NCI-H69 (cell line): ENCODE measurements around the gene SCMH1.

ENCODE experiments used
- DNase-seq: peaks from one replicate; lab custom pipeline; 2025; lab: John Stamatoyannopoulos, UW

The SCMH1 gene

GRCh38 chr1:41003640-41004220 lies 238.4 kb downstream of the SCMH1 start:
- DNase-seq = no peak

- no peak for DNase-seq
Observed at GRCh38 chr1:41003127-41003639, 238.9 kb downstream of the SCMH1 start.

- no peak for DNase-seq
Observed at GRCh38 chr1:40998668-40999067, 243.4 kb downstream of the SCMH1 start.

- DNase-seq = no peak
Observed at GRCh38 chr1:40997096-40997495, 245.0 kb downstream of the SCMH1 start.

- no peak for DNase-seq
Observed at GRCh38 chr1:40989066-40989465, 253.0 kb downstream of the SCMH1 start.

- DNase-seq = no peak
Observed at GRCh38 chr1:40988280-40988679, 253.8 kb downstream of the SCMH1 start.

GRCh38 chr1:40987439-40988276 lies 254.4 kb downstream of the SCMH1 start:
- DNase-seq = no peak

GRCh38 chr1:40986956-40987355 lies 255.2 kb downstream of the SCMH1 start:
- no peak for DNase-seq

- no peak for DNase-seq
Observed at GRCh38 chr1:40986328-40986783, 255.8 kb downstream of the SCMH1 start.

- DNase-seq = no peak
Observed at GRCh38 chr1:40985875-40986274, 256.2 kb downstream of the SCMH1 start.

GRCh38 chr1:40985161-40985560 lies 256.9 kb downstream of the SCMH1 start:
- DNase-seq = peak; percentile 23

- no peak for DNase-seq
Observed at GRCh38 chr1:40984531-40984930, 257.6 kb downstream of the SCMH1 start.

GRCh38 chr1:40984066-40984465 lies 258.0 kb downstream of the SCMH1 start:
- DNase-seq = no peak

GRCh38 chr1:40983286-40983685 lies 258.8 kb downstream of the SCMH1 start:
- no peak for DNase-seq

- no peak for DNase-seq
Observed at GRCh38 chr1:40982721-40983120, 259.4 kb downstream of the SCMH1 start.

- no peak for DNase-seq
Observed at GRCh38 chr1:40981691-40982448, 260.2 kb downstream of the SCMH1 start.

GRCh38 chr1:40980453-40981121 lies 261.5 kb downstream of the SCMH1 start:
- DNase-seq = peak; percentile 47

- DNase-seq = no peak
Observed at GRCh38 chr1:40980068-40980452, 262.0 kb downstream of the SCMH1 start.

- peak; percentile 95 for DNase-seq
Observed at GRCh38 chr1:40979241-40980067, 262.7 kb downstream of the SCMH1 start, which contains the start of gene CTPS1. Gene CTPS1, plus strand, starts transcription at chr1:40979696. Its CDS starts 3,595 bp downstream, at chr1:40983291.

- no peak for DNase-seq
Observed at GRCh38 chr1:40978886-40979240, 263.2 kb downstream of the SCMH1 start.

- no peak for DNase-seq
Observed at GRCh38 chr1:40977716-40978115, 264.4 kb downstream of the SCMH1 start.
